HFFc6 (cell line): ENCODE results near the gene ZNF618. TPM values are rescaled to one million over a fixed set of nuclear protein-coding genes. Genes with fewer than 3 reads are reported as not detected.

Experiments used
- DNase-seq: peaks from one replicate; pipeline ENCODE4 v3.0.0-alpha.2; 2018
- H3K27ac Mint-ChIP-seq: 2 replicates; pipeline ENCODE4 v1.8.0; 2020; ENCODE audit warnings: mild to moderate bottlenecking, mixed read lengths
- H3K27me3 Mint-ChIP-seq: 2 replicates; pipeline ENCODE4 v1.8.0; 2021; ENCODE audit warnings: mild to moderate bottlenecking, moderate library complexity, mixed read lengths; ENCODE audit not compliant: insufficient read depth
- H3K36me3 Mint-ChIP-seq: 2 replicates; pipeline ENCODE4 v1.8.0; 2021; ENCODE audit warnings: low read depth, mixed read lengths
- H3K4me1 Mint-ChIP-seq: 2 replicates; pipeline ENCODE4 v1.8.0; 2020; ENCODE audit warnings: low read depth, mixed read lengths
- H3K4me3 Mint-ChIP-seq: 2 replicates; pipeline ENCODE4 v1.8.0; 2020; ENCODE audit warnings: mild to moderate bottlenecking, moderate library complexity, mixed read lengths
- H3K9me3 Mint-ChIP-seq: 2 replicates; pipeline ENCODE4 v1.8.0; 2020; ENCODE audit warnings: mild to moderate bottlenecking, mixed read lengths
- total RNA-seq, 6 experiments: library from RNA; stranded (reverse); fragmentation: NEBNext Ultra II Directional; extraction: Animal tissue kit (Norgen Biotek cat#: 25700); gene quantifications; 2 replicates in 1 of 6; 3 replicates in 5 of 6; pipeline ENCODE4 v1.2.3, GENCODE V29; 2021
- TF ChIP-seq, protein P1 (sequence below): fragments of 200-600 bp; sonication (generic); IDR thresholded peaks from 2 replicates; pipeline ENCODE4 v1.5.0; 2021; ENCODE audit warnings: antibody characterized with exemption, mild to moderate bottlenecking

The ZNF618 gene
- total RNA-seq, 6 experiments from 2014 or later: 9.4 to 13.6 (median 11.5) TPM

GRCh38 chr9:113863345-113863744 lies 12.8 kb upstream of the ZNF618 start:
- Mint-ChIP-seq H3K4me3 (no peak overlapping the region), H3K27me3 (peaks cover 25% of the 10 kb centered on the region), H3K4me1 (no peaks in the 10 kb centered on the region), H3K36me3 (no peaks in the 10 kb centered on the region), H3K9me3 (no peaks in the 10 kb centered on the region), H3K27ac (no peak overlapping the region)
- no peak for DNase-seq
- TF ChIP-seq, protein P1, sequence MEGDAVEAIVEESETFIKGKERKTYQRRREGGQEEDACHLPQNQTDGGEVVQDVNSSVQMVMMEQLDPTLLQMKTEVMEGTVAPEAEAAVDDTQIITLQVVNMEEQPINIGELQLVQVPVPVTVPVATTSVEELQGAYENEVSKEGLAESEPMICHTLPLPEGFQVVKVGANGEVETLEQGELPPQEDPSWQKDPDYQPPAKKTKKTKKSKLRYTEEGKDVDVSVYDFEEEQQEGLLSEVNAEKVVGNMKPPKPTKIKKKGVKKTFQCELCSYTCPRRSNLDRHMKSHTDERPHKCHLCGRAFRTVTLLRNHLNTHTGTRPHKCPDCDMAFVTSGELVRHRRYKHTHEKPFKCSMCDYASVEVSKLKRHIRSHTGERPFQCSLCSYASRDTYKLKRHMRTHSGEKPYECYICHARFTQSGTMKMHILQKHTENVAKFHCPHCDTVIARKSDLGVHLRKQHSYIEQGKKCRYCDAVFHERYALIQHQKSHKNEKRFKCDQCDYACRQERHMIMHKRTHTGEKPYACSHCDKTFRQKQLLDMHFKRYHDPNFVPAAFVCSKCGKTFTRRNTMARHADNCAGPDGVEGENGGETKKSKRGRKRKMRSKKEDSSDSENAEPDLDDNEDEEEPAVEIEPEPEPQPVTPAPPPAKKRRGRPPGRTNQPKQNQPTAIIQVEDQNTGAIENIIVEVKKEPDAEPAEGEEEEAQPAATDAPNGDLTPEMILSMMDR: no peak

GRCh38 chr9:113868501-113868900 lies 7.6 kb upstream of the ZNF618 start:
- H3K27me3 Mint-ChIP-seq: peaks cover 36% of the 10 kb centered on the region
- H3K4me1 Mint-ChIP-seq: peaks cover 5% of the 10 kb centered on the region; the same call in 1 of the 2 replicates
- TF ChIP-seq, protein P1: no peak
- no peak overlapping the region for H3K4me3 Mint-ChIP-seq
- no peaks in the 10 kb centered on the region for H3K36me3 Mint-ChIP-seq
- no peak for DNase-seq
- H3K9me3 Mint-ChIP-seq: no peaks in the 10 kb centered on the region
- no peak overlapping the region for H3K27ac Mint-ChIP-seq

GRCh38 chr9:113872485-113873143 lies 3.5 kb upstream of the ZNF618 start:
- Mint-ChIP-seq H3K27ac (no peak overlapping the region), H3K4me3 (no peak overlapping the region), H3K27me3 (peaks cover 26% of the 10 kb centered on the region), H3K36me3 (peaks cover 5% of the 10 kb centered on the region; the same call in 1 of the 2 replicates), H3K9me3 (no peaks in the 10 kb centered on the region), H3K4me1 (peaks cover 13% of the 10 kb centered on the region)
- TF ChIP-seq, protein P1: no peak
- DNase-seq: no peak

DNA sequence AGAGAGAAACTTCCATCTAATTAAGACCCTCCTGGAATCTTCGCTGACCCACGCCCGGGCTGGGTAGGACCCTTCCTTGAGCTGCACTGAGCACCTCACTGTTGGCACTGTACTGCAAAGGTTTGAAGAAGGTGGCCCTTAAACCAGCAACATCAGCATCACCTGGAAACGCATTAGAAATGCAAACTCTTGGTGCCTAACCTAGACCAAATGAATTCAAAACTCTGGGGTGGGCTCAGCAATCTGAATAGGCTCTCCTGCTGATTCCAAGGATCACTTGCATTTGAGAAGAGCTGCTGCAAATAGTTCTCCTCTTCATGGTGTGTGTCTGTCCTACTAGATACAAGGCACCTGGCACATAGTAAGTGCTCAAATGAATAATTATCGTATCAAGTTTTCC lies 2.7 kb upstream of the ZNF618 start:
- Mint-ChIP-seq H3K27ac (no peak overlapping the region), H3K9me3 (no peaks in the 10 kb centered on the region), H3K4me1 (peaks cover 21% of the 10 kb centered on the region), H3K36me3 (peaks cover 14% of the 10 kb centered on the region), H3K4me3 (no peak overlapping the region), H3K27me3 (peaks cover 24% of the 10 kb centered on the region)
- DNase-seq: no peak
- TF ChIP-seq, protein P1: no peak

GRCh38 chr9:113873926-113874325 lies 2.2 kb upstream of the ZNF618 start:
- Mint-ChIP-seq H3K9me3 (no peaks in the 10 kb centered on the region), H3K4me1 (peaks cover 26% of the 10 kb centered on the region), H3K27me3 (peaks cover 19% of the 10 kb centered on the region), H3K27ac (no peak overlapping the region), H3K4me3 (no peak overlapping the region), H3K36me3 (peaks cover 17% of the 10 kb centered on the region)
- TF ChIP-seq, protein P1: no peak
- DNase-seq: no peak
